GM23338 (cell line): Measurements from ENCODE around the gene GNG7. TPM values are rescaled to one million over a fixed set of nuclear protein-coding genes. Genes with fewer than 3 reads are reported as not detected.

Experiments
- ATAC-seq: fragments of 200-7000 bp; cut with Tn5 transposase; 3 replicates; pipeline ENCODE4 v1.9.1; 2020
- DNase-seq: peaks from one replicate; pipeline ENCODE4 v3.0.0-alpha.2; 2015; ENCODE audit warnings: low spot score
- H2AFZ ChIP-seq: fragments of 200-600 bp; sonication (generic); 2 replicates; pipeline ENCODE4 v1.8.0; 2016; ENCODE audit warnings: antibody characterized with exemption, mild to moderate bottlenecking, moderate library complexity
- H3F3A ChIP-seq: fragments of 200-600 bp; sonication (generic); replicated peaks from 2 replicates; pipeline ENCODE4 v1.8.0; 2017; ENCODE audit warnings: antibody characterized with exemption, mixed run types, low read depth
- H3K27ac ChIP-seq: fragments of 200-600 bp; sonication (generic); 2 replicates; pipeline ENCODE4 v1.6.1; 2016; ENCODE audit warnings: low read depth
- H3K27me3 ChIP-seq: fragments of 200-600 bp; sonication (generic); 2 replicates; pipeline ENCODE4 v1.8.0; 2016; ENCODE audit warnings: mild to moderate bottlenecking, mixed run types, moderate library complexity; ENCODE audit not compliant: insufficient read depth
- H3K36me3 ChIP-seq: fragments of 200-600 bp; sonication (generic); 2 replicates; pipeline ENCODE4 v1.8.0; 2016; ENCODE audit warnings: mild to moderate bottlenecking; ENCODE audit not compliant: insufficient read depth
- H3K4me1 ChIP-seq: fragments of 200-600 bp; sonication (generic); 2 replicates; pipeline ENCODE4 v1.8.0; 2016; ENCODE audit warnings: mild to moderate bottlenecking, moderate library complexity; ENCODE audit not compliant: insufficient read depth
- H3K4me2 ChIP-seq: fragments of 200-600 bp; sonication (generic); 2 replicates; pipeline ENCODE4 v1.7.1; 2017; ENCODE audit warnings: mixed run types
- H3K4me3 ChIP-seq: fragments of 200-600 bp; sonication (generic); 2 replicates; pipeline ENCODE4 v1.6.1; 2016; ENCODE audit warnings: mixed run types
- H3K79me2 ChIP-seq: fragments of 200-600 bp; sonication (generic); replicated peaks from 2 replicates; pipeline ENCODE4 v1.8.0; 2017; ENCODE audit warnings: mild to moderate bottlenecking; ENCODE audit not compliant: insufficient read depth
- H3K9me2 ChIP-seq: fragments of 200-600 bp; sonication (generic); 2 replicates; pipeline ENCODE4 v1.8.0; 2017; ENCODE audit not compliant: insufficient read depth
- H4K20me1 ChIP-seq: fragments of 200-600 bp; sonication (generic); replicated peaks from 2 replicates; pipeline ENCODE4 v1.8.0; 2017; ENCODE audit warnings: mild to moderate bottlenecking; ENCODE audit not compliant: insufficient read depth
- H3K27ac Mint-ChIP-seq: 2 replicates; pipeline ENCODE4 v1.8.0; 2020; ENCODE audit warnings: inconsistent platforms, mild to moderate bottlenecking, moderate library complexity, mixed read lengths
- H3K27me3 Mint-ChIP-seq: 3 replicates; pipeline ENCODE4 v1.8.0; 2022; ENCODE audit warnings: low read depth, mild to moderate bottlenecking, moderate library complexity, mixed read lengths, inconsistent platforms; ENCODE audit not compliant: insufficient read depth, poor library complexity
- H3K36me3 Mint-ChIP-seq: 3 replicates; pipeline ENCODE4 v1.8.0; 2021; ENCODE audit warnings: low read depth, mild to moderate bottlenecking, inconsistent platforms, moderate library complexity, mixed read lengths
- H3K4me1 Mint-ChIP-seq: 3 replicates; pipeline ENCODE4 v1.8.0; 2020; ENCODE audit warnings: mild to moderate bottlenecking, inconsistent platforms, mixed read lengths
- H3K4me3 Mint-ChIP-seq: 3 replicates; pipeline ENCODE4 v1.8.0; 2021; ENCODE audit warnings: moderate library complexity, mild to moderate bottlenecking, inconsistent platforms, mixed read lengths
- H3K9me3 Mint-ChIP-seq: 3 replicates; pipeline ENCODE4 v1.8.0; 2020; ENCODE audit warnings: moderate library complexity, mild to moderate bottlenecking, inconsistent platforms, mixed read lengths
- CREB1 ChIP-seq: fragments of 250-450 bp; sonication (Bioruptor Pico); IDR thresholded peaks from 2 replicates; pipeline ENCODE4 v1.5.0; 2020; ENCODE audit warnings: low read depth, mild to moderate bottlenecking, moderate library complexity
- CTCF ChIP-seq, 2 experiments: fragments of 200-600 bp in 1 of 2; sonication (generic) in 1 of 2; conservative IDR thresholded peaks; 2 replicates each; pipeline versions ENCODE4 v1.5.1 to v1.6.1; 2016 to 2017; ENCODE audit warnings: antibody characterized with exemption in 2 of 2, low read depth in 2 of 2, mild to moderate bottlenecking in 2 of 2, moderate library complexity in 1 of 2
- ETS1 ChIP-seq: IDR thresholded peaks from 2 replicates; pipeline ENCODE4 v1.6.1; 2016; ENCODE audit warnings: antibody characterized with exemption
- EZH2phosphoT487 ChIP-seq: fragments of 200-600 bp; sonication (generic); IDR thresholded peaks from one replicate; pipeline ENCODE4 v1.8.1; 2018; ENCODE audit warnings: antibody characterized with exemption; ENCODE audit not compliant: unreplicated experiment
- NANOG ChIP-seq: IDR thresholded peaks from 2 replicates; pipeline ENCODE4 v1.6.1; 2016; ENCODE audit warnings: antibody characterized with exemption, borderline replicate concordance
- STAT1 ChIP-seq: IDR thresholded peaks from one replicate; pipeline ENCODE4 v1.6.1; 2016; ENCODE audit warnings: antibody characterized with exemption; ENCODE audit not compliant: unreplicated experiment
- ZNF114 ChIP-seq: fragments of 250-450 bp; sonication (Bioruptor Pico); IDR thresholded peaks from 2 replicates; pipeline ENCODE4 v1.5.0; 2020; ENCODE audit warnings: mild to moderate bottlenecking, moderate library complexity
- ZNF331 ChIP-seq: fragments of 250-450 bp; sonication (Bioruptor Pico); IDR thresholded peaks from 2 replicates; pipeline ENCODE4 v1.5.0; 2020; ENCODE audit warnings: low read depth, mild to moderate bottlenecking, moderate library complexity
- polyA plus RNA-seq: library from polyadenylated mRNA; unstranded; fragments of >200 nt; fragmentation: Nextera tagmentation; extraction: Ambion mirVana; gene quantifications from 2 replicates; pipeline ENCODE4 v1.2.1, GENCODE V29; 2016
- total RNA-seq: library from RNA; depleted of rRNA; stranded (reverse); fragments of >200 nt; shearing (Covaris generic); gene quantifications from 2 replicates; pipeline ENCODE4 v1.2.3, GENCODE V29; 2014
- TF ChIP-seq, protein P1 (sequence below): fragments of 250-450 bp; sonication (Bioruptor Pico); IDR thresholded peaks from 2 replicates; pipeline ENCODE4 v1.5.0; 2020; ENCODE audit warnings: mild to moderate bottlenecking, moderate library complexity
- TF ChIP-seq, protein P2 (sequence below): IDR thresholded peaks from one replicate; pipeline ENCODE4 v1.6.1; 2018; ENCODE audit warnings: antibody characterized with exemption; ENCODE audit not compliant: unreplicated experiment

The GNG7 gene
- total and polyA plus RNA-seq, 2 experiments from 2014 or later, result 5.1 to 5.4 TPM

DNA sequence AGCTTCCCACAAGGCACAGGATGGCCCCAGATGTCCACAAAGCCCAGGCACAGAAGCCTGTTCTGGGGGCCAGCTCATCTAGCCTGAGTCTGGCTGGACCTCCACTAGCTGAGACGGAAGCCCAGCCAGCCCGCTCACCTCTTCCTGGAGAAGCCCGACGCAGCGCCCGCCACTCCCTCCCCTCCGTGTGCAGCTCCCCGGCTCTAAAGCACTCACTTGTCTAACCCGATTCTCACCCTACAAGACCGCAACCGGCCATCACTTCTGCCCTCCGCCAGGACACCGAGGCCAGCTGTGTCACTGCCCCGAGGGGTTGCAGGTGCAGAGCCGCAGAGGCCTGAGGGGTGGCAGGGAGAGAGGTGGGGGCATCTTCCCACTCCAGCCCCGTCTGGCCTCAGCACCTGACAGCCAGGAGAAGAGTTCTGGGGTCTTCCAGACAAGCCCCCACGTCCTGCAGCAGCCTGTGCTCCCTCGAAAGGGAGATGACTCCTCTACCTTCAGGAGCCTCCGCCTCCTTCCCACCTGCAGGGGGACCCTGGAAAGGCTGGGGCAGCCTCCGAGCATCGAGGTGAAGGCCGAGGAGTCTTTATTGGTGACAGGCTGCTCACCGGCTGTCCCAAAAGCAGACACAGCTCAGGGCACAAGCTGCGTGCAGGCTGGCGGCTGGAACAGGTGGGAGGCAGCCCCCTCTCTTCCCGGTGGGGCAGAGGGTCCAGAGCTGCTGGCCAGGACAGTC lies 24.6 kb upstream of the GNG7 start (continued):
- no peak for TF ChIP-seq NANOG

DNA sequence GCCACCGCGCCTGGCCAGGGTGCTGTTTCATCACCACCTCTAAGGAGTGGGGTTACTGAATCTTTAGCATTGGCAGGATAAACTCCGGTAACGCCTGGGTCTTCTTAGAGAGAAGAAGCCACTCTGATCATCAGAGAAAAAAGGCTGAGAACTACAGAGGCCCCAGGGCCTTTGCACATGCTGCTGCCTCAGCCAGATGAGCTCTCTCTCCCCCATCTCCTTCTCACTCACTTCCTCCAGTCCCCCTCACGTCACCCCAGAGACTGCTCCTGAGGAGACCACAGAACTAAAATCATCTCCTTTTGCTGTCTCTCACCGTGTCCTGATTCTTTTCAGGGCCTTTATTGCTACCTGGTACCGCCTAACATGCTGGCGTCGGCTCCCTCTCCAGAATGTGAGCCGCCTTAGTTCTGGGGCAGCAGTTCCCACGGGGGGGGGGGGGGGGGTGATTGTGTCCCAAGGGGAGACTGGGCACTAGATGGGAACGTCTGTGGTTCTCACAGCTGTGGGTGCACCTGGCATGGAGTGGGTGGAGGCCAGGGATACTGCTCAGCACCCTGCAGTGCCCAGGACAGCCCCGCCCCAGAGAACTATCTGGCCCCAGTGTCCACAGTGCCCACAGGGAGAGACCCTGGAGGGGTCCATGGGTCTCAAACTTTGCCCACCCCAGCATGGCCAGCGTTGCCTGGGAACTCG lies 23.8 kb upstream of the GNG7 start:
- no peaks in the 10 kb centered on the region for H3K9me3 Mint-ChIP-seq
- no peak for ATAC-seq
- no peak overlapping the region for H3K4me2 ChIP-seq
- TF ChIP-seq ZNF114 (CRISPR knock-in tag) (no peak), STAT1 (no peak), EZH2phosphoT487 (no peak), NANOG (no peak), ZNF331 (no peak), ETS1 (no peak), CREB1 (CRISPR knock-in tag) (no peak), CTCF (conservative IDR thresholded peaks at IDR 0.05; ENCODE audit: low read depth in 2 of 2) (no peak)
- TF ChIP-seq, protein P1, sequence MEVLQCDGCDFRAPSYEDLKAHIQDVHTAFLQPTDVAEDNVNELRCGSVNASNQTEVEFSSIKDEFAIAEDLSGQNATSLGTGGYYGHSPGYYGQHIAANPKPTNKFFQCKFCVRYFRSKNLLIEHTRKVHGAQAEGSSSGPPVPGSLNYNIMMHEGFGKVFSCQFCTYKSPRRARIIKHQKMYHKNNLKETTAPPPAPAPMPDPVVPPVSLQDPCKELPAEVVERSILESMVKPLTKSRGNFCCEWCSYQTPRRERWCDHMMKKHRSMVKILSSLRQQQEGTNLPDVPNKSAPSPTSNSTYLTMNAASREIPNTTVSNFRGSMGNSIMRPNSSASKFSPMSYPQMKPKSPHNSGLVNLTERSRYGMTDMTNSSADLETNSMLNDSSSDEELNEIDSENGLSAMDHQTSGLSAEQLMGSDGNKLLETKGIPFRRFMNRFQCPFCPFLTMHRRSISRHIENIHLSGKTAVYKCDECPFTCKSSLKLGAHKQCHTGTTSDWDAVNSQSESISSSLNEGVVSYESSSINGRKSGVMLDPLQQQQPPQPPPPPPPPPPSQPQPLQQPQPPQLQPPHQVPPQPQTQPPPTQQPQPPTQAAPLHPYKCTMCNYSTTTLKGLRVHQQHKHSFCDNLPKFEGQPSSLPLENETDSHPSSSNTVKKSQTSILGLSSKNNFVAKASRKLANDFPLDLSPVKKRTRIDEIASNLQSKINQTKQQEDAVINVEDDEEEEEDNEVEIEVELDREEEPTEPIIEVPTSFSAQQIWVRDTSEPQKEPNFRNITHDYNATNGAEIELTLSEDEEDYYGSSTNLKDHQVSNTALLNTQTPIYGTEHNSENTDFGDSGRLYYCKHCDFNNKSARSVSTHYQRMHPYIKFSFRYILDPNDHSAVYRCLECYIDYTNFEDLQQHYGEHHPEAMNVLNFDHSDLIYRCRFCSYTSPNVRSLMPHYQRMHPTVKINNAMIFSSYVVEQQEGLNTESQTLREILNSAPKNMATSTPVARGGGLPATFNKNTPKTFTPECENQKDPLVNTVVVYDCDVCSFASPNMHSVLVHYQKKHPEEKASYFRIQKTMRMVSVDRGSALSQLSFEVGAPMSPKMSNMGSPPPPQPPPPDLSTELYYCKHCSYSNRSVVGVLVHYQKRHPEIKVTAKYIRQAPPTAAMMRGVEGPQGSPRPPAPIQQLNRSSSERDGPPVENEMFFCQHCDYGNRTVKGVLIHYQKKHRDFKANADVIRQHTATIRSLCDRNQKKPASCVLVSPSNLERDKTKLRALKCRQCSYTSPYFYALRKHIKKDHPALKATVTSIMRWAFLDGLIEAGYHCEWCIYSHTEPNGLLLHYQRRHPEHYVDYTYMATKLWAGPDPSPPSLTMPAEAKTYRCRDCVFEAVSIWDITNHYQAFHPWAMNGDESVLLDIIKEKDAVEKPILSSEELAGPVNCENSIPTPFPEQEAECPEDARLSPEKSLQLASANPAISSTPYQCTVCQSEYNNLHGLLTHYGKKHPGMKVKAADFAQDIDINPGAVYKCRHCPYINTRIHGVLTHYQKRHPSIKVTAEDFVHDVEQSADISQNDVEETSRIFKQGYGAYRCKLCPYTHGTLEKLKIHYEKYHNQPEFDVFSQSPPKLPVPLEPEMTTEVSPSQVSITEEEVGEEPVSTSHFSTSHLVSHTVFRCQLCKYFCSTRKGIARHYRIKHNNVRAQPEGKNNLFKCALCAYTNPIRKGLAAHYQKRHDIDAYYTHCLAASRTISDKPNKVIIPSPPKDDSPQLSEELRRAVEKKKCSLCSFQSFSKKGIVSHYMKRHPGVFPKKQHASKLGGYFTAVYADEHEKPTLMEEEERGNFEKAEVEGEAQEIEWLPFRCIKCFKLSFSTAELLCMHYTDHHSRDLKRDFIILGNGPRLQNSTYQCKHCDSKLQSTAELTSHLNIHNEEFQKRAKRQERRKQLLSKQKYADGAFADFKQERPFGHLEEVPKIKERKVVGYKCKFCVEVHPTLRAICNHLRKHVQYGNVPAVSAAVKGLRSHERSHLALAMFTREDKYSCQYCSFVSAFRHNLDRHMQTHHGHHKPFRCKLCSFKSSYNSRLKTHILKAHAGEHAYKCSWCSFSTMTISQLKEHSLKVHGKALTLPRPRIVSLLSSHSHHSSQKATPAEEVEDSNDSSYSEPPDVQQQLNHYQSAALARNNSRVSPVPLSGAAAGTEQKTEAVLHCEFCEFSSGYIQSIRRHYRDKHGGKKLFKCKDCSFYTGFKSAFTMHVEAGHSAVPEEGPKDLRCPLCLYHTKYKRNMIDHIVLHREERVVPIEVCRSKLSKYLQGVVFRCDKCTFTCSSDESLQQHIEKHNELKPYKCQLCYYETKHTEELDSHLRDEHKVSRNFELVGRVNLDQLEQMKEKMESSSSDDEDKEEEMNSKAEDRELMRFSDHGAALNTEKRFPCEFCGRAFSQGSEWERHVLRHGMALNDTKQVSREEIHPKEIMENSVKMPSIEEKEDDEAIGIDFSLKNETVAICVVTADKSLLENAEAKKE (CRISPR knock-in tag), result no peak
- TF ChIP-seq, protein P2, sequence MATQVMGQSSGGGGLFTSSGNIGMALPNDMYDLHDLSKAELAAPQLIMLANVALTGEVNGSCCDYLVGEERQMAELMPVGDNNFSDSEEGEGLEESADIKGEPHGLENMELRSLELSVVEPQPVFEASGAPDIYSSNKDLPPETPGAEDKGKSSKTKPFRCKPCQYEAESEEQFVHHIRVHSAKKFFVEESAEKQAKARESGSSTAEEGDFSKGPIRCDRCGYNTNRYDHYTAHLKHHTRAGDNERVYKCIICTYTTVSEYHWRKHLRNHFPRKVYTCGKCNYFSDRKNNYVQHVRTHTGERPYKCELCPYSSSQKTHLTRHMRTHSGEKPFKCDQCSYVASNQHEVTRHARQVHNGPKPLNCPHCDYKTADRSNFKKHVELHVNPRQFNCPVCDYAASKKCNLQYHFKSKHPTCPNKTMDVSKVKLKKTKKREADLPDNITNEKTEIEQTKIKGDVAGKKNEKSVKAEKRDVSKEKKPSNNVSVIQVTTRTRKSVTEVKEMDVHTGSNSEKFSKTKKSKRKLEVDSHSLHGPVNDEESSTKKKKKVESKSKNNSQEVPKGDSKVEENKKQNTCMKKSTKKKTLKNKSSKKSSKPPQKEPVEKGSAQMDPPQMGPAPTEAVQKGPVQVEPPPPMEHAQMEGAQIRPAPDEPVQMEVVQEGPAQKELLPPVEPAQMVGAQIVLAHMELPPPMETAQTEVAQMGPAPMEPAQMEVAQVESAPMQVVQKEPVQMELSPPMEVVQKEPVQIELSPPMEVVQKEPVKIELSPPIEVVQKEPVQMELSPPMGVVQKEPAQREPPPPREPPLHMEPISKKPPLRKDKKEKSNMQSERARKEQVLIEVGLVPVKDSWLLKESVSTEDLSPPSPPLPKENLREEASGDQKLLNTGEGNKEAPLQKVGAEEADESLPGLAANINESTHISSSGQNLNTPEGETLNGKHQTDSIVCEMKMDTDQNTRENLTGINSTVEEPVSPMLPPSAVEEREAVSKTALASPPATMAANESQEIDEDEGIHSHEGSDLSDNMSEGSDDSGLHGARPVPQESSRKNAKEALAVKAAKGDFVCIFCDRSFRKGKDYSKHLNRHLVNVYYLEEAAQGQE, result no peak

More for the DNA sequence above, 23.8 kb upstream of the GNG7 start:
- peaks cover 3% of the 10 kb centered on the region; the same call in 1 of the 3 replicates for H3K36me3 Mint-ChIP-seq
- Histone ChIP-seq H3K36me3 (no peaks in the 10 kb centered on the region), H3F3A (no peaks in the 10 kb centered on the region), H3K4me3 (no peak overlapping the region), H3K9me2 (no peaks in the 10 kb centered on the region), H3K27me3 (0 out of 2 replicates have a peak, but pooled peaks cover 6% of the 10 kb centered on the region), H2AFZ (no peak overlapping the region), H3K4me1 (no peaks in the 10 kb centered on the region), H3K79me2 (no peaks in the 10 kb centered on the region), H4K20me1 (no peaks in the 10 kb centered on the region), H3K27ac (no peak overlapping the region)
- peaks cover 13% of the 10 kb centered on the region for H3K4me1 Mint-ChIP-seq
- no peak overlapping the region for H3K4me3 Mint-ChIP-seq
- peaks cover 40% of the 10 kb centered on the region for H3K27me3 Mint-ChIP-seq
- H3K27ac Mint-ChIP-seq, result no peak overlapping the region
- no peak for DNase-seq
